HK-2 (cell line): Measurements from ENCODE around the gene PRKCZ.
"Not testable (repeated sequence)": the region's sequence is repeated elsewhere in the genome, so short reads cannot be mapped to it uniquely, and the experiment has no call there.

Source experiments
- DNase-seq: peaks from one replicate; pipeline ENCODE4 v3.0.0-alpha.2; 2018; ENCODE audit not compliant: unreplicated experiment

Gene PRKCZ

DNA sequence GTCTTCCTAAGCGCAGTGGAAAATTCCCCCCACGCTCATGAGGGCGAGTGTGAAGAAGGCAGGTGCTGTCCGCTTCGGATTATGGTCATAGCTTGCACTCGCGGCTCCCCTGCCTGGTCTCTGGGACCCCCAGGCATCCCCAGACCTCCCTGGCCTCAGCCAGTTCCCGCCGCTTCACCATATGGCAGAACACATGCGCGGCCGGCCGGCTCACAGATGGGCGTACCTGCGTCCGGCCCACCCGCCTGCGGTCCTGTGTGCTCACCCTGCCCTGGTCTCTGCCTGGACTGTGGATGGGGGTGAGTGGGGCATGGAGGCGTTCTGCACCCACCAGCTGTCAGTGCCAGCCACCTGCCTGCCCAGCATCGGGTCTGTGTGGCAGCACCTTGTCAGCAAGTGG lies 34.1 kb downstream of the PRKCZ start:
- DNase-seq, result no peak

DNA sequence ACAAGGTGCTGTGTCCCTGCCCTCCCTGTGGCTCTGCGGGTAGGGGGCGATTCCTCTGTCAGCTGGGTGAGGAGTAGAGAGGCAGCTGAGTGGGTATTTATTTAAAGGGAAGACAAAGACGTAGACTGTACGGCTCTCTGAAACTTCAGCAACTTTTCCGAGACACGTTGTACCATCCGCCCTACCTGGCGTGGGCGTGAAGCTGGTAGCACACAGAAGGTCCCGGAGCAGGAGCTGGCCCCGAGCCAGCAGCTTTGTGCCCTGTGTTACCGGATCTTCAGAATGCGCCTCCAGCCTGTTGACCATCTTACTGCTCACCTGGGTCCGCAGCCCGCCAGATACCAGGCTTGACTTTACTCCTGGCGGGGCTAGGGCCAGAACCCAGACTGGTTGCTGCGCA lies 34.9 kb downstream of the PRKCZ start:
- DNase-seq, result no peak

DNA sequence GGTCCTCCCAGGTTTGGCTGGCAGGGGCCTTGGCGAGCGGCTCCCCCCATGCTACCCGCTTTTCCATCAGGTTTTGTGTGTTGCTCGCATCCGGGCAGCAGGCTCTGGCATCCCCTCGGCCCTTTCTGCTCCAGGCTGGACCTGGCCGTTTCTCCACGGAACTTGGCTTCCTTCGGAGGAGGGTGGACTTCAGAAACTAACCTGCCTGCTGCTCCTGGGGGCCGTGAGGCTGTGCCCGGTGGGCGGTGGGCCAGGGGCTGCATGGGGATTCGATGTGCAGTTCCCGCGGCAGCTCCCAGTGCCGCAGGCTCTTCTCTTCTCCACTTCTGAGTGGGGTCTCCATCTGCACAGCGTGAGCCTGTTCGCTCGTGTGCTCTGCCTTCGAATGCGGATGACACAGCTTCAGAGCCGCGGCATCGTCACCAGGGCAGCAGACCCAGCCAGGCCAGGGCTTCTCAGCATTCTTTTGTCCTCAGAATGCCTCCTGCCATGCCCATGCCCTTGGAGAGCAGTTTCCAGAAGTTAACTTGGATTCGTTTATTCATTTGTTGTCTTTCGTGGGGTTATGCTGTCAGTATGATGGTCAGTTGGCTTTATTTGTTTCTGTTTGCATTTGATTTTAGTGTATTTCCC lies 36.4 kb downstream of the PRKCZ start:
- DNase-seq, result no peak

DNA sequence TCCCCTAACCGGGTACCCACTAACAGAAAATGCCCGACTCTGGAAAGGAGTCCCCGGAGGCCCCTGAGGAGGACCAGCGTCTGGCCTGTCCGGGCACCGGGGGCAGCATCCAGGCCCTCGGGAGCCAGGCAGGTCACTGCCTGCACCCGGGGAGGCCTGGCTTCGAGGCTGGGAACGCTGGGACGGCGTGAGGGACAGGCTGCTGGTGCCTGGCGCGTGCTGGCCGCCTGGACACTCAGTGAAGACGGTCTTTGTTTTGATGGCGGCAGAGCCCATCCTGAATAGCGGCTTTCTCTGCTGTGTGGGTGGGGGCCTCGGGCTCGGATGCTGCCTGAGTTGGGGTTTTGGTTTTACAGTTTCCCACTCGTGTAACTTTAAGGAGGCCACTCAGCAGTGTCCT lies 37.6 kb downstream of the PRKCZ start:
- no peak for DNase-seq

DNA sequence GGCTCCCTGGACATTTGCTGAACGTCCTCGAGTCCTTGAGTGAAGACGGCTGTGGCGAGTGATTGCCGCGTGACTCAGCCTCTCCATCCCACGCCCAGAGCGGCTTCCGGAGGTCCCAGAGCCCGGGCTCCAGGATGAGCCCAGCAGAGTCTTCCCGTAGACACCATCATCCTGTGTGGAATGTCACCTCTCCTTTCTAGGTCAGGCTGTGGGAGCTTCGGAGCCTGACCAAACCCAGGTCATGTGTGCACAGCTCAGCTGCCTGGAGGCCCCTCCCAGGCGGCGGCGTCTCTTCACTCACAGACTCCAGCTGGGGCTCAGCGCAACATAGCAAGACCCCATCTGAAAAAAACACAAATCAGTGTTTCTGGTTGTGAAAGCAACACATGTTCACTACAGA lies 38.2 kb downstream of the PRKCZ start:
- no peak for DNase-seq

DNA sequence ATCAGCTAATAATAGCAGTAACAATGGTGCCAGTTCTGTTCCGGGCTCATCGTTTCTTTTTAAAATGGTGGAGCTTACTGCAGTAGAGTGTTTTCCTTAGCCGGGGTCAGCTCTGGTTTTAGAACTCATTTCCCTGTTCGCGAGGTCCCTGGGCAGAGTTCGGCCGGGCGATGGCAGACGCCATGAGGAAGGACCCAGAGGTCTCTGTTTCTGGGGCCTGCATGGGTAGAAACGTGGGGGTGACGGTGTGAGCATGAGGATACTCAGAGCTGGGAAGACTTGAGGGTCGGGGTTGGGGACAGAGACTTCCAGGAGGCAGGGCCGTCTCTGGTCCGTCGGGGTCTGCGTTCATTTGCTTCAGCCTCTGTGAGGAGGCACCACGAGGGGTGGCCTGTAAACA lies 38.8 kb downstream of the PRKCZ start:
- DNase-seq, result no peak

DNA sequence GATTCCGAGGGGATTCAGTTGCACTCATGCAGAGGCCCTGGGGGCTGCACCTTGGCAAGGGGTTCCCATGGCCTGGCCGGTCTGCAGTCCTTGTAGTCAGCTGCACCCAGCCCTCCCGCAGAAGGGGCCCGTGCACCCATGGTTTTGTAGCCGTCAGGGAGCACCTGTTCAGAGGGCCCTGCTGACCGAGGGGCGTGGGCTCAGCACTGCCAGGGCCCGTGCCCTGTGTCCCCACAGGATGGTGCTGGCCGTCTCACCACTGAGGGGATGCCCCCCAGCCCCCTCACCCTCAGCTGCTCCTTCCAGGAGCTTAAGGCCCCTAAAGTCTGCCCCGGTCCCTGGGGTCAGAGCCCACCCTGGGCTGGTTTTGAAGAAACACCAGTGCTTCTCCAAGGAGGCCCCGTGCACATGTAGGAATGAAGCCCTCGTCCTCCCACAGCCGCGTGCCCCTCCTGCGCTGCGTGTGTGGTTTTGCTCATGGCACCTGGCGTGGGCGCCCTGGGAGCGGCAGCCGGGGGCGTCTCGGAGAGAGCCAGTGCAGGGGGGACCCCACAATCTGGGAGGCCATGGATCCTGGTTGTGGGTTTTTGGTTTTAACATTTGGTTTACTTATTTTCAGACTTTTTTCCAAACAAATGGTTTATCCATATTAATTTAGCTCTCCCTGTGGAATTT lies 40.1 kb downstream of the PRKCZ start:
- DNase-seq, result no peak

DNA sequence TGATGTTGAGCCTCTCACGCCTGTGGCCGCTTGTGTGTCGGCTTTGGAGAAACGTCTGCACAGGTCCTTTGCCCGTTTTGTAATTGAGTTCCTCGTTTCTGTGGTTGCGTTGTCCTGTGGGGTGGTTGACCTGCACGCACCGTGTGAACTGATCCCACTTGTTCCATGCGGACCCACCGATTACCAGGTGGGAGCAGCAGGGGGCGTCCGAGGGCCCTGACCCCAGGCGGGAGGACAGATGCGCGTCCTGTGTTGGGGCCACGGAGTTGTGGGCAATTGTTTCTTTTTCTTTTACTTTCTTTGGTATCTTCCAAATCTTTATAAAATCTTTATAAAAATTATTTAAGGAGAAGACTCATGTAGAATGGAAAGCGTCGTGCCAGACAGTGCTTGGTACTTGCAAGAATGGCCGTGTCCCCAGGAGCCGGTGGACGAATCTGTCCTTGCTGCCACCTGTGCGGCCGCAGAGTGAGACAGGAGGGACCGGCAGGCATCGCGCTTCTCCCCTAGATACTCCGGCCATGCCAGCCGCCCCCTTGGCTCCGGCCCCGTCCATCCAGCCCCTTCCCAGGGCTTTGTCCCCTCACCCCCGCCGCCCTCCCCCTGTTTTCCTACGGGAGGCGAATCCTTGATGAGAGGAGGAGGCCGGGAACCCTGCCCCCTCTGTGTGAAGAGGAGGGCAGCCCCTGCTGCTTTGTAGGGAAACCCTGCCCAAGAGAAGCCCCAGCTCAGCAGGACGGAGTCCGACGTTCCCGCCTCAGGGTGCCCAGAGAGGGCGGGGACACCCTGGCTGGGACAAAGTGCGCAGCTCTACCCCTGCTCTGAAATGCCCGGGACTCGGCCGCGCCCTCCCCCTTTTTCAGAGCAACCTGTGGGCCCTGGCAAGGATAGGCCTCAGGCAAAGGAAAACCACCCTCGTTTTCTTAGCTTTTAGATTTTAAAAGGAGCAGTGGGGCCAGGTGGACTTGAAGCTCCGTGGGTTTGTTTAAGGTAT lies 41.7 kb downstream of the PRKCZ start:
- DNase-seq, result no peak

DNA sequence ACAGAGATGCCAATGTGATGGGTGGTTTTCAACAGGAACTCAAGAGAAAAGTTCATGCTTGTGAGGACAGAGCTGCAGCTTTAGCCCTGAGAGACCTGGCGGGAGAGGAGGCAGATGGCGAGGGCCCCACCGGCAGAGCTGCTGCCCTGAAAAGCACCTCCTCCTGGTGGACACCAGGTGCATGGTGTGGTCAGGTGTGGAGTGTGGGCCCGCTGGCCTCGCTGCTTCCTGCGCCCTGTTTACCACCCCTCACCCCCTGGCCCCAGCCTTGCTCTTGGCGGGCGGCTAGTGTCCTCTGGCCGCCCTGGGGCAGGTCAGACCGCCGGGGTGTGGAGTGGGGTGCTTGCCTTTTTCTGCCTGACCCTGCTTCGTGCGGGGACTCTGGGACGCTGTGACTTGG lies 42.8 kb downstream of the PRKCZ start:
- DNase-seq, result no peak

DNA sequence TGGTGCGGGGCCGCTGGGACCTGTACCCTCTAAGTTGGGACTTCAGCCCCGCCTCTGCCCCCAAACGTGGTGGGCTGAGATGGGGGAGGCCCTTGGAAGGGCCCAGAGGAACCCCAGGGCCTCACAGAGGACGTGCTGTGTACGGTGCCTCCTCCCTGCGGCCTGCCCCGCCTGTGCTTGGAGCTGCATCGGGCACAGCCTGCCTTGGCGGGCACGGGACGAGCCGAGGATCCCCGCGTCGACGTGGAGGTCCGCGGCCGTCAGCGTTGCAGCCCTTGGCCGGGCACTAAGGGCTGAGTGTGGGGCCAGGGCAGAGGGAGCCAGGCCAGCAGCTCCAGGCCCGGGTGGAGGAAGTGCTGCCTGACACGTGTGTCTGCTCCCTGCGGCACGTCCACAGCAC lies 43.4 kb downstream of the PRKCZ start:
- DNase-seq, result no peak

DNA sequence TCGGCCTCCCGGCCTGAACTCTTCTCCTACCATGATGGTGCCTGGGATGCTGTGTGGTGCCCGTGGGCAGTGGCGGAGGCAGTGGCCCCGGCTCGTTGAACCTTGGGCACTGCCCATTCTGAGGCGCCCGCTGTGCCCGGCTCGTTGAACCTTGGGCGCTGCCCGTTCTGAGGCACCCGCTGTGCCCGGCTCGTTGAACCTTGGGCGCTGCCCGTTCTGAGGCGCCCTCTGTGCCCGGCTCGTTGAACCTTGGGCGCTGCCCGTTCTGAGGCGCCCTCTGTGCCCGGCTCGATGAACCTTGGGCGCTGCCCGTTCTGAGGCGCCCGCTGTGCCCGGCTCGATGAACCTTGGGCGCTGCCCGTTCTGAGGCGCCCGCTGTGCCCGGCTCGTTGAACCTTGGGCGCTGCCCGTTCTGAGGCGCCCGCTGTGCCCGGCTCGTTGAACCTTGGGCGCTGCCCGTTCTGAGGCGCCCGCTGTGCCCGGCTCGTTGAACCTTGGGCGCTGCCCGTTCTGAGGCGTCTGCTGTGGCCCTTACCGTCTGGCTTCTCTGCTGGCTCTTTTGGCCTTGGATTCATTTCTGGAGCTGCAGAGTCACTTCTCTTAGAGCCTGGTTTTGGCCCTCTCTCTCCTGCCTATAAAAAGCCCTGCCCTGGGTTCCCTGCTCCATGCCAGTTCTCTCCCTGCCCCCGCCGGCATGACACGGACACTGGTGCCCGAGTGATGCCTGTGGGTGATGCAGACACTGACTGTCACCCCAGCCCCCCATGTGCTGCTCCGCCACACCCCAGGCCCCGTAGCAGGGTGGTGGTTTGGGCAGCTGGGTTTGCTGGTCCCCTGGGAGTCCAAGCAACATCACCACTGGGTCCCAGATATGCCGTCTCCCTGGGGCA lies 44.3 kb downstream of the PRKCZ start:
- not testable (repeated sequence) for DNase-seq

DNA sequence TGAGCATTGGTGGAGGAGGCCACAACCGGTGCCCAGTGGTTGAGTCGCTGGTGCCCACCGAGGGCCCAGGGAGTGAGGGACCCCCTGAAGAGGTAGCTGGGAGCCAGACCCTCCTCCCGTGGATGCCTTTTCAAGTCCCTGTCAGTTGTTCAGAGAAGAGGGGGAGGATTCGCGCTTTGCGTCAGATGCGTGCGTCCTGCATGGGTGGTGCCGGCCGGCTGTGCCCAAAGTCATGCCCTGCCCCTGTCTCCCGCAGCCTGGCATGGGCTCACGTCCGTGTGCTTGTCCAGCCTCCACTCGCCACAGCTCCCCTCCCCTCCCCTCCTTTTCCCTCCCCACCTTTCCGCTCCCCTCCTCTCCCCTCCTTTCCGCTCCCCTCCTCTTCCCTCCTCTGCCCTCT lies 45.2 kb downstream of the PRKCZ start:
- no peak for DNase-seq

DNA sequence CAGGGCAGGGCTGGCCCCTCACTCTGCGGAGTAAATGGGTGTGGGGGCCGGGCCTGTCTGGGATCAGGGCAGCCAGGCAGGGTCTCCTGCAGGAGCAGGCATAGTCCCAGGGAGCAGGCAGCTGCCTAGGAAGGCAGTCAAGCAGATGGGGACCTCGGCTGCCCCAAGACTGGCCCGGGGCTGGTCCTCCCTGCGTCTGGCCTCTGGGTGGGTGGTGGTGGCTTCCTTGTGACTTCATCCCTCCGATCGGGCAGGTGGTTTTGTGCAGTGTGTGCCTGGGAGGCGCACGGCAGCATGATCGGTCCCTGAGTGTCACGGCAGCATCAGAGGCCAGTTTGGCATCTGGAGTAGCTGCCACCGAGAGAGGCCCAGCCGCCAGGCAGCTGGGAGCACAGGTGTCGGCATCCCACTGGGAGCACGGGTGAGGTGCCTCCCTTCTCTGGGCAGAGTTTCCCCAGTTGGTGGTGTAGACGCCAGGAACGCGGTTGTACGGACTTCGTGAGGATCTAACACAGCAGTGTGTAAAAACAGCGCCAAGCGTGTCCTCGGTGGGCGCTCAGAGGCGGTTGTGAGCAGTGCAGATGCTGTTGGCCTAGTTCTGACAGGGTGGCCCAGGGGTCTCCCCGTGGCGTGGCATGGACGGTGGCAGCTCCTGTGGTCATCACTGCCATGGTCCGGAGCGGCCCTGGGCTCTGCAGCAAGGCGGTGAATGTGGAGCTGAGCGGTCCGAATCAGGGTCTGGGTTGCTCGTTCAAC lies 45.9 kb downstream of the PRKCZ start:
- DNase-seq, result no peak

DNA sequence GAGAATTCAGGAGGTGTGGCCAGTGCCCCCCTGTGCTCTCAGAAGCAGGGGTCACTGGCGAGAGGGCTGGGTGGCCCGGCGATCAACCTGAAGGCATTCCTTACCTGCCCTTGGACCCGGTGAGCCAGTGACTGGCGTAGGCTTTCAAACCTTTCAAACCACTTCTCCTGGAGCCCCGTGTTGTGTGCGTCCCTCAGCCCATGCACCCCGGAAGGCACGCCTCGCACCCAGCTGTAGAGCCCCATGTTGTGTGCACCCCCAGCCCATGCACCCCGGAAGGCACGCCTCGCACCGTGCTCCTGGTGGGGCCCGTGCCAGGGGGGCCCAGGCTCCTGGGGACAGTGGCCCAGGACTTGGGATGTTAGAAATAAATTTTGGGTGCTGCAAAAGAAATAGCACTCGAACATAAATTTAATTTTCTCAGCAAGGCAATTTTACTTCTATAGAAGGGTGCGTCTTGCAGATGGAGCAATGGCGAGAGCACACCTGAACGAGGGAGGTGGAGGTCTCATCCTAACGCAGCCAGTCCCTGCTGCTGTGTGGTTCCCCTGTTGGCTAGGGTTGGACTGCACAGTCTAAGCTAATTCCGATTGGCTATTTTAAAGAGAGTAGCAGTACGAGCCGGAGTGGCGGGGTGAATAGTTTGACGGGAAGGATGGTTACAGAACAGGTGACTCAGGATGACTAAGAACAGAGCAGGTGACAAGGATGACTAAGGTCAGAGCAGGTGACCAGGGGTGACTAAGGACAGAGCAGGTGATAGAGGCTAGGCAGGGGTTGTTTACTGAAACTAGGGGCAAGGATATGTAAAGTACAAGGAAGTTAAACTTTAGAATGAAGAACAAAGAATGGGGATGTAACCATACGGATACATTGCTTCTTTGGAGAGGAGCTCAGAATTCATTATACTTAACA lies 47.4 kb downstream of the PRKCZ start:
- no peak for DNase-seq

DNA sequence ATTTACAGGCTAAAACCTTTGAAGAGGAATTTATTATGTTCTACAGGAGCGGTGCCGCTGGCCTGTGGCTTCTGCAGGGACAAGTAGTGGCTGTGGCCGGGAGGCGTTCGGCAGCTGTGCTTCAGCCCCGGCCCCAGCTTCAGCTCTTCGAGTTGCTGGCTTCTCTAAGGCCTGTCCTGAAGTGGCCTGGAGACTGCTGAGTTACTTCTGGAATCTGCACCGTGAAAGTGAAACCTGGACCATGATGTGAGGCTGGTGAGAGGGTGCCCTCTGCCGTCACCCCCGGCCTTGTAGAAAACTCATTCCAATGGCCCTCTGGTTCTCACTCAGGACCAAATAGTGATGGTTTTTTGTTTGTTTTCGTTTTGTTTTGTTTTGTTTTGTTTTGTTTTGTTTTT lies 48.1 kb downstream of the PRKCZ start:
- DNase-seq, result no peak

DNA sequence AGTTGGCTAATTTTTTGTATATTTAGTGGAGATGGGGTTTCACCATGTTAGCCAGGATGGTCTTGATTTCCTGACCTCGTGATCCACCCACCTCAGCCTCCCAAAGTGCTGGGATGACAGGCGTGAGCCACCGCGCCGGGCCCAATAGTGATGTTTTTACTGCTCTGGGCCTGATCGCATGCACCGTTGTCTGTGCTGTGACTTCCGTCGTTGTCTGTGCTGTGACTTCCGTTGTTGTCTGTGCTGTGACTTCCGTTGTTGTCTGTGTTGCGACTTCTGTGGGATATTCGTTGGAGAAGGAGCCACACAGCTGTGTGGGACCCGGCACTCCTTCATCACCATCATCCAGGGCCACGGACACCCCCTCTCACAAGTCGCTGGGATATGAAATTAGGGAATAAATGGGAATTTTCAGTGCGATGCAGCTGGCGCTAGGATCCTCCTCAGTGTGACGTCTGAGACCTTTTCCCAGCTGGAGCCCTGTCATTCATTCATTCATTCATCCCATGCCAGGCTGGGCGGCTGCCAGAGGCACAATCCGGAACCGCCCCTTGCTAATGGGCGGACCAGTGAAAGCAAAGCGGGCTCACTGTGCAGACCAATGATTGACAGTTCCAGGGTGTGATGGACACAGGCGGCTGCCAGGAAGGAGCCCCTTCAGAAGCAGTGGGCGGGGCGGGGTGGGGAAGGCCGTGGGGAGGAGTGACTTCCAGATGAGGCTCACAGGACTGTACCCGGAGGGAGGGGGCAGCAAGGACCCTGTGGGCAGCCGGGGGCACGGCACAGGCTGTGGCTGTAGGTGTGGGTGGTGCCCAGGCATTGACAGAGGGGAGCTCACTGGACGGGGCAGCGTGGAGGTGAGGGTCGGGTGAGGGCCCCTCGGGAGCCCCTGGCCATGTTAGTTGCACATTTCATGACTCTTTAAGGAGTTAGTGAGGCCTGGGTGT lies 48.9 kb downstream of the PRKCZ start:
- DNase-seq, result no peak

DNA sequence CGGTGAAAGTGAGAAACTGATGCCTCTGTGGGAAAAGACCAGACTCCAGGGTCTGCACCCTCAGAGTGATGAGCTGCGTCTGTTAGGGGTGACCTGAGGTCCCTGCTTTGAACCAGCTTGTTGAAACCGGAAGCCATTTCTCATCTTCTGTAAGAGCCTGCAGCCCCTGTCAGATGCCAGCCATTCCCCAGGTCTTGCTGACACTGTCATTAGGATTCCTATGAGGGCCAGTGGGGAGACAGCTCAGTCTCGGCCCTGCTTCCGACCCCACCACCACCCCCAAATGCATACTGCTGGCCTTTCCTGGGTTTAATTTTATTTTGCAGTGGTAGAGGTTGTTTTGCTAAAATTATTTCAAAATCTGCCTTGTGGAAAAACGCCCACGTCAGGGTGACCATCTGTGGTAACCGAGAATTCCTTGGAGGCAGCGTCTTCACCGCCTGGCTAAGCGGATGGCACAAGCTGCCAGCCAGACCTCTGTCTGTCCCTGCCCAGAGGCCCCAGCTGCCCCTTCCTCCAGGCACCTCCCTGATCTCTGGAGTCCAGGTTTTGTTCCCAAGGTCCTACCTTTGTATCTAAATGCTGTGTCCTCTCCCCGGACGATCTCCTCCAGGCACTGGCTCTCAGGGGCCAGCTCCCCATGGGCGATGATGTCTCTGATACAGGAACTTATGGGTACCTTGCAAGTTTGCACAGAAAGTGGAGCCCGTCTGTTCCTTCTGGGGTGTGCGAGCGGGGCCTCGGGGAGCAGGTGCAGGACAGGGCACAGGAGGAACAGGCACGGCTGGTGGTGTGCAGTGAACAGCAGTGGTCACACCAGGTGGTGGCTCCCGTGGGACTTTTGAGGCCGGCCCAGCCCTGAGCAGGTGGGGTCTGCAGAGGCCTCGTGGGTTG lies 49.9 kb downstream of the PRKCZ start:
- DNase-seq, result no peak

DNA sequence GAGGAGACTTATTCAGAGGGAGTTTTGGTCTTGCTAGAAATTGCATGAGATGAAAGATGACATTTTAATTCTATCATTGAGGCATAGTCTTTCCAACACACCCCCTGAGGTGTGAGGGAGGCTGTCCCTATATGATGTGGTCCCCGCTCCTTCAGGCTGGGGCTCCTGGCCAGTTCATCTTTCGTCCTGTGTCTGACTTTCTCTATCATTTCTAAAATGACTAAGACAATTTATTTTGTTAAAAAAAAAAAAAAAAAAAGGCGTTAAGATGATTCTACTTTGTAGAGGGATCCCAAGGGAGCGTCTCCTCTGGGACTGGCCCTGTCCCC lies 50.5 kb downstream of the PRKCZ start:
- no peak for DNase-seq
